ENCODE measurements around the gene SART3.
A peak's percentile ranks its signal among the peaks of the same experiment; 100 is the strongest.

SART3 gene, protein sequence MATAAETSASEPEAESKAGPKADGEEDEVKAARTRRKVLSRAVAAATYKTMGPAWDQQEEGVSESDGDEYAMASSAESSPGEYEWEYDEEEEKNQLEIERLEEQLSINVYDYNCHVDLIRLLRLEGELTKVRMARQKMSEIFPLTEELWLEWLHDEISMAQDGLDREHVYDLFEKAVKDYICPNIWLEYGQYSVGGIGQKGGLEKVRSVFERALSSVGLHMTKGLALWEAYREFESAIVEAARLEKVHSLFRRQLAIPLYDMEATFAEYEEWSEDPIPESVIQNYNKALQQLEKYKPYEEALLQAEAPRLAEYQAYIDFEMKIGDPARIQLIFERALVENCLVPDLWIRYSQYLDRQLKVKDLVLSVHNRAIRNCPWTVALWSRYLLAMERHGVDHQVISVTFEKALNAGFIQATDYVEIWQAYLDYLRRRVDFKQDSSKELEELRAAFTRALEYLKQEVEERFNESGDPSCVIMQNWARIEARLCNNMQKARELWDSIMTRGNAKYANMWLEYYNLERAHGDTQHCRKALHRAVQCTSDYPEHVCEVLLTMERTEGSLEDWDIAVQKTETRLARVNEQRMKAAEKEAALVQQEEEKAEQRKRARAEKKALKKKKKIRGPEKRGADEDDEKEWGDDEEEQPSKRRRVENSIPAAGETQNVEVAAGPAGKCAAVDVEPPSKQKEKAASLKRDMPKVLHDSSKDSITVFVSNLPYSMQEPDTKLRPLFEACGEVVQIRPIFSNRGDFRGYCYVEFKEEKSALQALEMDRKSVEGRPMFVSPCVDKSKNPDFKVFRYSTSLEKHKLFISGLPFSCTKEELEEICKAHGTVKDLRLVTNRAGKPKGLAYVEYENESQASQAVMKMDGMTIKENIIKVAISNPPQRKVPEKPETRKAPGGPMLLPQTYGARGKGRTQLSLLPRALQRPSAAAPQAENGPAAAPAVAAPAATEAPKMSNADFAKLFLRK

DNA sequence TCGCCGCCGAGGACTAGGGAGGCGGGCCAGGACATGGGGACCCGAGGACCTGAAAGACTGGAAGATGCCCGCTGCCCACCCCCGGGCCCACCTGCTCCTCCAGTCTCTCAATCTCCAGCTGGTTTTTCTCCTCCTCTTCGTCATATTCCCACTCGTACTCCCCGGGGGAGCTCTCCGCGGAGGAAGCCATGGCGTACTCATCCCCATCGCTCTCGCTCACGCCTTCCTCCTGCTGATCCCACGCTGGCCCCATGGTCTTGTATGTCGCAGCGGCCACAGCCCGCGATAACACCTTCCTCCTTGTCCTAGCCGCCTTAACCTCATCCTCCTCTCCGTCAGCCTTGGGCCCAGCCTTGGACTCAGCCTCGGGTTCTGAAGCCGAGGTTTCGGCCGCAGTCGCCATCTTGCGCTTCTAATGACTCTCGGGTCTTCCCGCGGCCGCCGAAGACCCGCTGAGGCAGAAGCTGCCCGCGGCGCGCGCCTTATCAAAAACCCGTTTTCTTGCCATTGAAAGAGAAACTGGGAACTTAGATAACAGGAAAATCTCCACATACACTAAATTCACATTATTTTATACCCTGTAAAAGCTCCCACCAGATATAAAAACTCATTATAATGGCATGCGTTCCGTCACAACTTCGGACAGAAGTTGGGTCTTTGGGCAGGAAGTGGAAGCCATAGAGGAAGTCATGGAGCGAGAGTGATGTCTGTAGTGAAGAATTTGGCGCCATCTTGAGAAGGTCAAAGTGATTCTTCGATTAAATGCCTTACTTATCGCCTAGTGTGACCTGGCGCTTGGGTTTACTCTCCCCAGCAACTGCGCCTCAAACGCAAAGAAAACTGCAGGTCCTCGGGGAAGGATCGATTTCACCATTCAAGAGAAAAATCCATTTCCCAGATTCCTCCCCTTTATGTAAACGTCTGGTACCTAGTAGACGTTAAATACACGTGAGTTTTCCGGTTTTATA, at the start of gene SART3:
TSS of gene SART3 (minus strand) at position 422 of the 968 bp plus-strand sequence. CDS start at position 403, 19 bp downstream.
- DNase-seq, result peak; percentile 70 to 85

DNA sequence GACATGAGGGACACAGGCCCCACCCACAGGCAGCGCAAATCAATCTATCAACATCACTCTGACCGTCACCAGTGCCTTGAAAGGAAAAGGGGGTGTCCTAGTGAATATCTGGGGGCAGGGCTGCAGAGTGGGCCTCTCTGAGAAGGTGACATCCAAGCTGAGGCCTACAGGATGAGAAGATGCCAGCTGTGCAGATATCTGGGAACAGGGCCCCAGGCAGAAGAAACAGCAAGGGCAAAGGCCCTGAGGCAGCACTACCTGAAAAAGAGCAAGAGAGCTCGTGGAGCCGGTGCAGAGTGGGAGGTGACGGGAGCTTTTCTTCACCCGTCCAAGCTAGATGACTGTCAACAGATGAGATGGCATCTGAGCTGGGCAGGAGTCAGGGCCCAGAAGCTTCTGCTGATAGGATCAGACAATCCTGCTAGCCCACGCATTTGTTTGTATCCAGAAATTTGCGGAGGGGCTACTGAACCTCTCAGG, 49.4 kb upstream of the SART3 start:
- no peak for DNase-seq

DNA sequence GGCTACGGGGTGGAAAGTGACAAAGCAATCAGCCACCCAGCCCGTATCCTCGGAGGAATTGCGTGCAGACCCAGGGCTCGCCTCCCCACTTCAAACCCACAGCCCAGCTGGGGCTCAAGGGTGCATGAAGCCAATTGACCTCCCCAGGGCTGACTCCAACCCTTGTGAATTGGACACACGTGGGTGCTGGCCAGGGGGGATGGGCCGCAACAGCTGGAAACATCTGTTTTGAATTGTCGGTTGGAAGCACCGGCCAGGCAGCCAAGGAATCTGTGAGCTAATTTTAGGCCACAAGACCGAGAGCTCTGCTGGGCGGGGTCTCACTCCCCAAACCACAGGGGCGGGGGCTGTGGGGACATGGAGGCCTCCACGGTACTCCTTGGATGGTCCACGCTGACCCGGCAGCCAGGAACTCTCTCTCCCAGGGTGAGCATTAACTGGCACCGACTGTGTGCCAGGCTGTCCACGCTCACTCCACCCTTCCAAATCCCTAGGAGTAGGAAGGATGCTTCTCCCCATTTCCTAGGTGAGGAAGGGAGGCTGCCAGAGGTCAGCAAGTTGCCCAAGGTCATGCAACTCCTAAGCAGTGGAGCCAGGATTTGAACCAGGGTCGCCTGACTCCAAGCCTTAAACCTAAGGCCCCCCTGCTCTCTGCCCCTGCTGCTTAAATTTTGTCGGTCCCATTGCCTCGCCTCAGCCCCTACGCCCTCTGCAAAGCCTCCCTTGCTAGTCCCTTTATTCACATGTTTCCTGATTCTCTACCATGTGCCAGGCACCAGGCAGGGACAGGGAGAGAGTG, 48.8 kb upstream of the SART3 start:
- no peak for DNase-seq

DNA sequence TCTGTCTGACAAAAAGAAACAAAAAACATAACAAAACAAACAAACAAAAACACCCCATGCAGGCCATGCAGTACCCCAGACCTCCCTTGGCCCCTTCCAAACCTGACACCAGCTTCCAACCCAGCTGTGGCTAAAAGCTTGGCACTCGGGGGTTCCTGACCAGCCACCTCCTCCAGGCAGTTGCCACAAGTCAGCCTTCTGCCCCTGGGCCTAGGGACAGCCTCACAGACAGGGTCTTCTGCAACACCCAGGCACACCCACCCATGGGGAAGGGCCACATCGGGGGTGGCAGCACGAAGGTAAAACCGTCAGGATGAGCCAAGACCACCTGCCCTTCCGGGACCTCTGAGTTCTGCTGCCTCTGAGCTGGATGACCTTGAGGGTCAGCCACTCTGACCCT, 47.6 kb upstream of the SART3 start:
- DNase-seq, result no peak

DNA sequence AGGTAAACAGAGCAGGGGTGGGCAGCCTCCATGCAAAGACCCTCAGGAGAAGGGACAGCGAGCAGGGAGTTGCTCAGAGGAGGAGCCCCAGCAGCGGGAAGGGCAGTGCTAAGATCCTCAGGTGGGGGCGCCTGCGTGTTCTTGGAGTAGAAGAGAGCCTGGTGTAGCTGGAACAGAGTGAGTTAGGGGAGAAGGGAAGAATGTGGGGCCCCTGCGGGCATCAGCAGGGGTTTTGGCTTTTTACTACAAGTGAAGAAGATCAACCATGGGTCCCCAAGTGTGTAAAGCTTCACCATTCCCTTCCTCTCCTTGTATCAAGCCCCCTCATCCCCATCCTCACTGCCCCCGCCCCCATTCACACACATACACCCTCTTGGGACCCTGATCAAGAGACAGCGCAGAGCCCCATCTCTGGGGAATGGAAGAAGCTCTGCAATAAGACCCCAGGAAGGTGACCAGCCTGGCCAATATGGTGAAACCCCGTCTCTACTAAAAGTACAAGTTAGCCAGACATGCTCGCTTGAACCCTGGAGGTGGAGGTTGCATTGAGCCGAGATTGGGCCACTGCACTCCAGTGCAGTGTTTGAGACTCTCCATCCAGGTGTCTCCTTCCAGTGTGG, 47.1 kb upstream of the SART3 start:
- DNase-seq, result no peak

DNA sequence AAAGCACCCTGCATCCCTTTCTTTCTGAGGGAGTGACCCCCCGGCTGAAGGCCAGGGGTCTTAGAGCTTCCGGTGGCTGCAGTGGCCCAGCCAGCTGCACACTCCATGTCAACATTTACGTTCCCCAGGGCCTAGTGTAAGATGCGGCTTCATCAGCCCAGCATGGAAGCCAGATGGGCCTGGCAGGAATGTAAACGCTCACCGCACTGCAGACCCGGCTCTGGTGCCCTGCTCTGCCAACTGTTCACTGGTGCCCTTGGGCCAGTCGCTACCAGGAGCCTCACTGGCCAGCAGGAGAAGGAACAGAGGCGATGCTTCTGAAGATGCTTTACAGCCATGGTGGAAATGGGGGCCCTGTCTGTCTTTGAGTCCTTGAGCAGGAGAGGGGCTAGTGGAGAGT, 45.5 kb upstream of the SART3 start:
- DNase-seq, result no peak

DNA sequence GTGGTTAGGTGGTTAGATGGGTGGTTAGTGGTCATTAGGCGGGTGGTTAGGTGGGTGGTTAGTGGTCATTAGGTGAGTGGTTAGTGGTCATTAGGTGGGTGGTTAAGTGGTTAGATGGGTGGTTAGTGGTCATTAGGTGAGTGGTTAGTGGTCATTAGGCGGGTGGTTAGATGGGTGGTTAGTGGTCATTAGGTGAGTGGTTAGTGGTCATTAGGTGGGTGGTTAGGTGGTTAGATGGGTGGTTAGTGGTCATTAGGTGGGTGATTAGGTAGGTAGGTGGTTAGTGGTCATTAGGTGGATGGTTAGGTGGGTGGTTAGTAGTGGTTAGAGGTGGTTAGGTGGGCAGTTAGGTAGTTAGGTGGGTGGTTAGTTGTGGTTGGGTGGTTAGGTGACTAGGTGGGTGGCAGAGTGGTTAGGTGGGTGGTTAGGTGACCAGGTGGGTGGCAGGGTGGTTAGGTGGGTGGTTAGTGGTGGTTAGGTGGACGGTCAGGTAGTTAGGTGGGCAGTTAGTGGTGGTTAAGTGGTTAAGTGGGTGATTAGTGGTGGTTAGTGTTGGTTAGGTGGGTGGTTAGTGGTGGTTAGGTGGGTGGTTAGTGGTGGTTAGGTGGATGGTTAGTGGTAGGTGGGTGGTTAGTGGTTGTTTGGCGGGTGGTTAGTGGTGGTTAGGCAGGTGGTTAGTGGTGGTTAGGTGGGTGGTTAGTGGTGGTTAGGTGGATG, 44.9 kb upstream of the SART3 start:
- no peak for DNase-seq

DNA sequence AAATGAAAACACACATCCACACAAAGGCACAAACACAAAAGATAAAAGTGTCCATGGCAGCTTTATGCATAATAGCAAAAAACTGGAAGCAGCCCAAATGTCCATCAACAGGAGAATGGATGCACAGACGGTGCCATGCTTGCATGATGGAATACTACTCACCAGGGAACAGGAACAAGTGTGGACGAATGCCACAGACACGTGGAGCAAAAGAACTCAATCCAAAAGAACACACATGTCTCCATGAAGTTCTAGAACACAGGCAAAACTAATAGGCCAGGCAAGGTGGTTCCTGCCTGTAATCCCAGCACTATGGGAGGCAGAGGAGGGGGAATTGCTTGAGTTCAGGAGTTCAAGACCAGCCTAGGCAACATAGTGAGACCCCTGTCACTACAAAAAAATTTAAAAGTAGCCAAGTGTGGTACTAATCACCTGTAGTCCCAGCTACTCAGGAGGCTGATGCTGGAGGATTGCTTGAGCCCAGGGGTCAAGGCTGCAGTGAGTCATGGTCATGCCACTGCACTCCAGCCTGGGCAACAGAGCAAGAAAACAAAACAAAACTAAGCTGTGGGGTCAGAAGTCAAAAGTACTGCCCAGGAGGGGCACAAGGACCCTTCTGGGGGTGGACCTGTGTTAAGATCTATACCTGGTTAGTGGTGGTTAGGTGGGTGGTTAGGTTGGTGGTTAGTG, 44.2 kb upstream of the SART3 start:
- DNase-seq, result no peak

DNA sequence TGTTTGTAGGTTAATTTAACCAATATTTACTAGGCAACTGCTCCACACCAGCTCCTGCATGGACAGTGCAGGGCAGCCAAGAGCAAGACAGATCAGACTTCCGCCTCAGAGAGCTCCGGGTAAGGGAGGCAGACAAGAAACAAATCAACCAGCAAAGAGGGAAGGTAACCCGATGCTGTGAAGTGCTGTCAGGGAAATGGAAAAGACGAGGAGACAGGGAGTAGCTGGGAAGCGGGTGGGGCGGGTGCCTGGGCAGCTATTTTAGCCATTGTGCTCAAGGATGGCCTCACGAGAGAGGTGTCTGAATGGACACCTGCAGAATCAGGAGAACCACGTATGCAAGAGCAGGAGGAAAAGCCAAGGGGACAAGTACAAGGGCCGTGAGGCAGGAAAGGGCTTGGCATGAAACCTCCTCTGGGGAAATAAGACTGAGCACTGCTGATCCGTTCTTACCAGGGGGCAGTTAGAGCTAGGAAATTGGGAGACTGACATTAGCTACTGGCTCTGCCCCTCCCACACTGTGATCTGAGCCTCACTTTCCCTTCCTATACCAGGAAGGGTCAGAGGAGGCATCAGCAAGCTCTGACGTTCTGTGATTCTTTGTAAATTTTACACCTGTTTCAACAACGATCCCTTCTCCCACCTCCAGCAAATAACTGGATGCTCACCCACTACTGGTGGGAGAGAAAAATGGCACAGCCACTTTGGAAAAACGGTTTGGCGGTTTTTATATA, 43.4 kb upstream of the SART3 start:
- no peak for DNase-seq

DNA sequence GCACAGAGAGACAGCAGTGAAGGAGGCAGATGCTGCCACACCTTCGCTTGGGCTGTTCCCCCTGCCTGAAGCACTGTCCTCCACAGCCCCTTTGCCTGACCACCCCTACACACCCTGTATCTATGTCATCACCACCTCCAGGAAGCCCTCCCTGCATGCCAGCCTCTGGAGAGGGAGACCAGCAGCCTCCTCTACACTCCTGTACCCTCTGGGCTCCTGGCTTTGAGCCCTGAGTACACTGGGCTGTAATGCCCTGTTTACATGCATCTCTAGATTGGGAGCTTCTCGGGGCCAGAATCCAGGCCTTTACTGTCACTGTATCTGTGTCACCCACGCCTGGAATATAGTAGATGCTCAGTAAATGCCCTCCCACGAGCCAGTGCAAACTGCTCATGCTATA, 42.8 kb upstream of the SART3 start:
- no peak for DNase-seq

DNA sequence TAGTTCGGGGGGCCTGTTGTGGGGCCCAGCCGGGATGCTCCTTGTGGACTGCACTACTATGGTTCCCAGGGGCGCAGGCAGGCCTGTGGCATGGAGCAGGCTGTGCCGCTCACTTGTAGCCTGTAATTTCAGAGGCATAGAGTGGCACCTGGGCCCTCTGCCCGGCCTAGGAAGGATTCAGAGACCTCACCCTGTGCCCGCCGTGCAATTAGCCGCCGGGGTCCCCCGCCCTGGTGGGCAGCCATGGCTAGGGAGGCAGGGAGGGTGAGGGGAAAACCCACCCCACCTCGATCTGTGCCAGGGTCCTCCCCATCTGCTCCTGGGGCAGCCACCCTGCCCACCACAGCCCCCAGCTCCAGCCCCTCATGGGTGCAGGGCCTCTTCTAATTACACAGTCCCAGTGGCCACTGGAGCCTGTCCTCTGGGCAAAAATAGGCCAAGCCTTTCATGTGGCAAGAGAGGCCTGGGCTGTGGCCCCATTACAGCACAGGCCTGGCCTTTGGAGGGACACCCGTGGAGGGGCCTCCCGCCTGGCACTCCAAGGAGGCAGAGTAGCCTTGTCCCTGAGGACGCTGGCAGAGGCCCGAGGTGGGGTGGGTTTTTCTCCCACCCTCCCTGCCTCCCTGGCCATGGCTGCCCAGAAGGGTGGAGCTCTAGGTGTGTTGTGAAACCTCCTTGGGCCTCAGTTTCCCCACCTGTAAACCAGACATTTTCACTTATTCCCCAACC, 42.2 kb upstream of the SART3 start:
- DNase-seq, result no peak

DNA sequence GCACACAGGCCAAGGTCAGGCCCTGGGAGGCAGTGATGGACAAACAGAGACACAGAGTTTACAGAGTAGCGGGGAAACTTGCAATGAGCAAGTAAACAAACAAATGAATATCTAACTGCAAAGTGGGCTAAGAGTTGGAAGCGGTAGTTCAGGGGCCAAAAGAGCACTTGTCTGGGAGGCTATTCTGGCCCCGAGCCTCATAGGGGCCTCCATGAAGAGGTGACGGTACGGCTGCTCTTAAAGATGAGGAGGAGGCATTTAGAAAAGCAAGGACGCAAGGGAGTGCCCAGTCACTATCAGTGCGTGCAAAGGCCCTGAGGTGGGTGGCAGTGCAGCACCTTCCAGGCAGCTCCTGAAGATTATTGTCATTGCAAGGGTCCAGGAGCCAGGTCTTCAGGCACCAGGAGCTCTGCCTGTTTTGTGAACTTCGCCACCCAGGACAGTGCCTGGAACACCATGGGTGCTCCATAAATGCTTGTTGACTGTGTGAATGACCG, 41.3 kb upstream of the SART3 start:
- no peak for DNase-seq

DNA sequence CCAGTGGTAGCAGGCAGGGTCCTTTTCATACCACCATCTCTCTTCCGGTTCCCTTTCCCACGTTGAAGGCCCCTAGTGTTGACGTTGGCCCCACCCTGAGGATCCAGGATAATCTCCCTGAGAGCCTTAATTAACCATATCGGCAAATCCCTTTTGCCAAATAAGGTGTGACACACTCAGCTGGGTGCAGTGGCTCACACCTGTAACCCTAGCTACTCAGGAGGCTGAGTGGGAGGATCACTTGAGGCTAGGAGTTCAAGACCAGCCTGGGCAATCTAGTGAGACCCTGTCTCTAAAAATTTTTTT, 39.7 kb upstream of the SART3 start:
- DNase-seq, result no peak

DNA sequence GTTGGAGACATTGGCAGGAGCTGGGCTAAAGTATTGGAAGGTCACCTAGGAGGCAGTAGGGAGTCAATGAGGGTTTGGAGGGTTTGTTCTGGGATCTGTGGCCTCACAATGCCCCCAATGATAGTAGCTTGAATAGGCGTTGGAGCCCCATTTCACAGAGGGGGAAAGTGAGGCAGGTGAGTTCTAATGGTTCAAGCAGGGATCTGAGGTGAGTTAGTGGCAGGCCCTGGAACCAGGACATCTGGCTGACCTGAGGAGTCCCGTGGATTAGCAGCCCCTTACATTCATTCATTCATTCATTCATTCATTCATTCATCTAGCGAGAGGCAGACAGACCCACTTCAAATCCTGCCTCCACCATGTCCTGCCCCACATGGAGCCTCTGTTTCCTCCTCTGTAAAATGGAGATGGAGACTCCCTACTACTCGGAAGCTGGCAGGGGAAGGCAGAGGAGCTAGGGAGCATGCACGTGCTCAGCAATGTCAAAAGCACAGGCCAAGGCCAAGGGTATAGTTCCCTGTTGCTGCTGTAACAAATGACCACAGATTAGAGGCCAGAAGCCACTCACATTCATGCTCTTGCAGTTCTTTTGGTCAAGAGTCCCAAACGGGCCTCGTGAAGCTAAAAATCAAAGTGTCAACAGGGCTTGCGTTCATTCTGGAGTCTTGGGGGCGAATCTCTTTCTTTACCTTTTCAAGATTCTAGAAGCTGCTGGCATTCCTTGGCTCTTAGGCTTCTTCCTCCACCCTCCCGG, 39.2 kb upstream of the SART3 start:
- no peak for DNase-seq

DNA sequence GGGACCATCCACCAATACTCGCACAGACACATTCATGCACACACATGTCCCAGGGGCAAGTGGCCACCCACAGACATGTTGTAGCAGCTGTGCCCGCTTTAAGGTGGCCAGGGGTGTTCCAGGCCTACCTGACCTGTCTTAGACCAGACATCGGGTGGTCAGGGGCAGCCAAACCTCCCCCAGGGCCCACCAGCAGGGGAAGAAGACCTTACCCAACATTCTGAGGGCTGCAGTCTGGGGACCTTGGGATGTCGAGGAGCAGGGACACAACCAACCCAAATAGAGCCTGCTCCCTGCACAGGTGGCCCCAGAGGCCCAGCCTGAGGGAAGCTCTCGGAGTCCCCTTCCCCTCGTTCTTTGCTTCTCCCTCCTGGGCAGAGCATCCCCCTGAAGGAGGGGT, 38.6 kb upstream of the SART3 start:
- no peak for DNase-seq

DNA sequence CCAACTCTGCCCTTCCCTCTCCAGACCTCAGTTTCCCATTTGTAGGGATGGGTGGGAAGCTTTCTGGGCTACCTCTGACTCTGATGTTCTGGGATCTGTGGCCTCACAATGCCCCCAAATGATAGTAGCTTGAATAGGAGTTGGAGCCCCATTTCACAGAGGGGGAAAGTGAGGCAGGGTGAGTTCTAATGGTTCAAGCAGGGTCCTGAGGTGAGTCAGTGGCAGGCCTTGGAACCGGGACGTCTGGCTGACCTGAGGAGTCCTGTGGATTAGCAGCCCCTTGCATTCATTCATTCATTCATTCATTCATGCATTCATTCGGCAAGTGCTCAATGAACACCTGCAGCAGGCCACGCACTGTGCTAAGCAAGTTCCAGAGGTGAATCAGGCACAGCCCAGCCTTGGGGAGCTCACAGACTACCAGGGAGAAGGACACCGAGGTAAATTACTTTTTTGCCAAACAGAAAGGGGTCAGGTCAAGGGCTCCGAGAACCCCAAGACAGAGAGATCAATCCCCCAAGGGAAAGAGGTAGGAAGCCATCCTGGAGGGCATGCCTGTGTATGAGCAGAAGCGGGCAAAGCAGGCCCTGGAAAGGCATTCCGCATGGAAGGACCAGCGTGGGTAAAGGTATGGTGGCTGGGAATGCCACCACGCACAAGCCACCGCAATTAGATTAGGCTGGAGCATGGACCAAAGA, 37.7 kb upstream of the SART3 start:
- no peak for DNase-seq
